ENCODE data around the gene CAGE1. TPM values are rescaled to one million over a fixed set of nuclear protein-coding genes. Genes with fewer than 3 reads are reported as not detected.

Gene CAGE1
- total and polyA plus RNA-seq, 5 donors from 2014 or later, result 0.08 to 0.57 TPM; not detected in 3

GRCh38 chr6:7300926-7301325, 88.6 kb downstream of the CAGE1 start:
- no peaks in the 10 kb centered on the region for H3K9me3 ChIP-seq (ENCODE audit: control insufficient read depth in 2 of 2, low read length in 2 of 2)
- Mint-ChIP-seq H3K27ac (peak overlapping the region in 1 of 3 donors; percentile 36), H3K36me3 (peaks cover 55% of the 10 kb centered on the region), H3K9me3 (peaks cover 0 to 1% (median 0%) of the 10 kb centered on the region in 7 donors), H3K27me3 (no peaks in the 10 kb centered on the region), H3K4me3 (peak overlapping the region in 1 of 4 donors; percentile 51), H3K4me1 (peaks cover 32 to 44% (median 35%) of the 10 kb centered on the region in 4 donors)
- no peak overlapping the region for H3K27ac ChIP-seq (ENCODE audit: insufficient read depth, low read length, poor library complexity, severe bottlenecking)
- H3K4me3 ChIP-seq (ENCODE audit: low read depth, low read length), result no peak overlapping the region
- no peaks in the 10 kb centered on the region for H3K4me1 ChIP-seq (ENCODE audit: control insufficient read depth, insufficient read depth, low read length, poor library complexity, severe bottlenecking)
- no peak for ATAC-seq (ENCODE audit: low read depth in 2 of 2)
- no peaks in the 10 kb centered on the region for H3K27me3 ChIP-seq (ENCODE audit: control insufficient read depth, insufficient read depth, low read length)
- no peak for DNase-seq
- H3K36me3 ChIP-seq (ENCODE audit: control insufficient read depth, insufficient read depth, low read length), result peaks cover 96% of the 10 kb centered on the region

GRCh38 chr6:7298113-7298512, 91.4 kb downstream of the CAGE1 start:
- H3K27ac Mint-ChIP-seq, result no peak overlapping the region
- peaks cover 18 to 32% (median 22%) of the 10 kb centered on the region in 4 donors for H3K4me1 Mint-ChIP-seq
- H3K36me3 Mint-ChIP-seq, result peaks cover 46% of the 10 kb centered on the region
- ATAC-seq (ENCODE audit: low read depth in 2 of 2) (no peak), DNase-seq (no peak)
- Histone ChIP-seq H3K36me3 (ENCODE audit: control insufficient read depth, insufficient read depth, low read length) (peaks cover 93% of the 10 kb centered on the region), H3K4me3 (ENCODE audit: low read depth, low read length) (no peak overlapping the region), H3K27me3 (ENCODE audit: control insufficient read depth, insufficient read depth, low read length) (no peaks in the 10 kb centered on the region), H3K9me3 (ENCODE audit: control insufficient read depth in 2 of 2, low read length in 2 of 2) (no peaks in the 10 kb centered on the region), H3K27ac (ENCODE audit: insufficient read depth, low read length, poor library complexity, severe bottlenecking) (no peak overlapping the region), H3K4me1 (ENCODE audit: control insufficient read depth, insufficient read depth, low read length, poor library complexity, severe bottlenecking) (no peaks in the 10 kb centered on the region)
- H3K4me3 Mint-ChIP-seq, result no peak overlapping the region
- H3K9me3 Mint-ChIP-seq, result peaks cover 0 to 1% (median 0%) of the 10 kb centered on the region in 7 donors
- no peaks in the 10 kb centered on the region for H3K27me3 Mint-ChIP-seq

- no peak overlapping the region for H3K27ac ChIP-seq (ENCODE audit: insufficient read depth, low read length, poor library complexity, severe bottlenecking)
- Mint-ChIP-seq H3K4me3 (no peak overlapping the region), H3K27me3 (no peaks in the 10 kb centered on the region), H3K4me1 (peaks cover 18 to 32% (median 20%) of the 10 kb centered on the region in 4 donors), H3K9me3 (peaks cover 0 to 1% (median 0%) of the 10 kb centered on the region in 7 donors), H3K36me3 (peaks cover 46% of the 10 kb centered on the region), H3K27ac (no peak overlapping the region)
- DNase-seq, result no peak
- H3K36me3 ChIP-seq (ENCODE audit: control insufficient read depth, insufficient read depth, low read length), result peaks cover 93% of the 10 kb centered on the region
- H3K27me3 ChIP-seq (ENCODE audit: control insufficient read depth, insufficient read depth, low read length), result no peaks in the 10 kb centered on the region
- no peak for ATAC-seq (ENCODE audit: low read depth in 2 of 2)
- no peaks in the 10 kb centered on the region for H3K9me3 ChIP-seq (ENCODE audit: control insufficient read depth in 2 of 2, low read length in 2 of 2)
- no peak overlapping the region for H3K4me3 ChIP-seq (ENCODE audit: low read depth, low read length)
- H3K4me1 ChIP-seq (ENCODE audit: control insufficient read depth, insufficient read depth, low read length, poor library complexity, severe bottlenecking), result no peaks in the 10 kb centered on the region
These were observed 92.9 kb downstream of the CAGE1 start for GRCh38 chr6:7296602-7297001.

- Mint-ChIP-seq H3K9me3 (no peaks in the 10 kb centered on the region), H3K4me1 (peaks cover 12 to 32% (median 15%) of the 10 kb centered on the region in 4 donors)
These were observed 93.6 kb downstream of the CAGE1 start for GRCh38 chr6:7295916-7296315.

GRCh38 chr6:7292596-7293255, 96.8 kb downstream of the CAGE1 start:
- peaks cover 36% of the 10 kb centered on the region for H3K36me3 Mint-ChIP-seq
- H3K27ac Mint-ChIP-seq, result no peak overlapping the region
- H3K4me3 Mint-ChIP-seq, result no peak overlapping the region
- H3K27me3 Mint-ChIP-seq, result no peaks in the 10 kb centered on the region
- no peak for ATAC-seq (ENCODE audit: low read depth in 2 of 2)
- Histone ChIP-seq H3K27ac (ENCODE audit: insufficient read depth, low read length, poor library complexity, severe bottlenecking) (no peak overlapping the region), H3K4me1 (ENCODE audit: control insufficient read depth, insufficient read depth, low read length, poor library complexity, severe bottlenecking) (no peaks in the 10 kb centered on the region), H3K36me3 (ENCODE audit: control insufficient read depth, insufficient read depth, low read length) (peaks cover 90% of the 10 kb centered on the region), H3K9me3 (ENCODE audit: control insufficient read depth in 2 of 2, low read length in 2 of 2) (no peaks in the 10 kb centered on the region), H3K27me3 (ENCODE audit: control insufficient read depth, insufficient read depth, low read length) (no peaks in the 10 kb centered on the region), H3K4me3 (ENCODE audit: low read depth, low read length) (no peak overlapping the region)
- H3K4me1 Mint-ChIP-seq, result peaks cover 0 to 9% (median 7%) of the 10 kb centered on the region in 4 donors
- no peak for DNase-seq
- H3K9me3 Mint-ChIP-seq, result no peaks in the 10 kb centered on the region

More at GRCh38 chr6:7295916-7296315, 93.6 kb downstream of the CAGE1 start:
- Histone ChIP-seq H3K4me3 (ENCODE audit: low read depth, low read length) (no peak overlapping the region), H3K9me3 (ENCODE audit: control insufficient read depth in 2 of 2, low read length in 2 of 2) (no peaks in the 10 kb centered on the region), H3K27me3 (ENCODE audit: control insufficient read depth, insufficient read depth, low read length) (no peaks in the 10 kb centered on the region), H3K27ac (ENCODE audit: insufficient read depth, low read length, poor library complexity, severe bottlenecking) (peak overlapping the region; percentile 19), H3K36me3 (ENCODE audit: control insufficient read depth, insufficient read depth, low read length) (peaks cover 93% of the 10 kb centered on the region), H3K4me1 (ENCODE audit: control insufficient read depth, insufficient read depth, low read length, poor library complexity, severe bottlenecking) (no peaks in the 10 kb centered on the region)
- DNase-seq, result no peak
- H3K27me3 Mint-ChIP-seq, result no peaks in the 10 kb centered on the region
- ATAC-seq (ENCODE audit: low read depth in 2 of 2), result no peak
- no peak overlapping the region for H3K27ac Mint-ChIP-seq
- no peak overlapping the region for H3K4me3 Mint-ChIP-seq
- peaks cover 39% of the 10 kb centered on the region for H3K36me3 Mint-ChIP-seq

GRCh38 chr6:7290079-7290478, 99.5 kb downstream of the CAGE1 start:
- Histone ChIP-seq H3K4me3 (ENCODE audit: low read depth, low read length) (no peak overlapping the region), H3K27me3 (ENCODE audit: control insufficient read depth, insufficient read depth, low read length) (no peaks in the 10 kb centered on the region), H3K27ac (ENCODE audit: insufficient read depth, low read length, poor library complexity, severe bottlenecking) (no peak overlapping the region), H3K9me3 (ENCODE audit: control insufficient read depth in 2 of 2, low read length in 2 of 2) (no peaks in the 10 kb centered on the region), H3K4me1 (ENCODE audit: control insufficient read depth, insufficient read depth, low read length, poor library complexity, severe bottlenecking) (no peaks in the 10 kb centered on the region), H3K36me3 (ENCODE audit: control insufficient read depth, insufficient read depth, low read length) (peaks cover 80% of the 10 kb centered on the region)
- DNase-seq, result no peak
- no peak for ATAC-seq (ENCODE audit: low read depth in 2 of 2)
- no peaks in the 10 kb centered on the region for H3K27me3 Mint-ChIP-seq
- no peaks in the 10 kb centered on the region for H3K9me3 Mint-ChIP-seq
- peaks cover 46% of the 10 kb centered on the region for H3K36me3 Mint-ChIP-seq
- H3K27ac Mint-ChIP-seq, result peak overlapping the region in 1 of 3 donors; percentile 68
- no peak overlapping the region for H3K4me3 Mint-ChIP-seq
- peaks cover 0 to 6% (median 3%) of the 10 kb centered on the region in 4 donors for H3K4me1 Mint-ChIP-seq

GRCh38 chr6:7285416-7285815, 104.1 kb downstream of the CAGE1 start:
- no peak overlapping the region for H3K27ac ChIP-seq (ENCODE audit: insufficient read depth, low read length, poor library complexity, severe bottlenecking)
- no peaks in the 10 kb centered on the region for H3K27me3 ChIP-seq (ENCODE audit: control insufficient read depth, insufficient read depth, low read length)
- H3K9me3 ChIP-seq (ENCODE audit: control insufficient read depth in 2 of 2, low read length in 2 of 2), result no peaks in the 10 kb centered on the region
- H3K4me1 Mint-ChIP-seq, result peaks cover 0 to 21% (median 15%) of the 10 kb centered on the region in 4 donors
- peaks cover 5% of the 10 kb centered on the region for H3K4me1 ChIP-seq (ENCODE audit: control insufficient read depth, insufficient read depth, low read length, poor library complexity, severe bottlenecking)
- H3K36me3 Mint-ChIP-seq, result peaks cover 38% of the 10 kb centered on the region
- no peak overlapping the region for H3K4me3 Mint-ChIP-seq
- DNase-seq (no peak), ATAC-seq (ENCODE audit: low read depth in 2 of 2) (no peak)
- no peaks in the 10 kb centered on the region for H3K27me3 Mint-ChIP-seq
- H3K36me3 ChIP-seq (ENCODE audit: control insufficient read depth, insufficient read depth, low read length), result peaks cover 41% of the 10 kb centered on the region
- H3K9me3 Mint-ChIP-seq, result no peaks in the 10 kb centered on the region
- no peak overlapping the region for H3K27ac Mint-ChIP-seq
- H3K4me3 ChIP-seq (ENCODE audit: low read depth, low read length), result no peak overlapping the region

- Histone ChIP-seq H3K4me1 (ENCODE audit: control insufficient read depth, insufficient read depth, low read length, poor library complexity, severe bottlenecking) (peaks cover 5% of the 10 kb centered on the region), H3K36me3 (ENCODE audit: control insufficient read depth, insufficient read depth, low read length) (peaks cover 24% of the 10 kb centered on the region), H3K27me3 (ENCODE audit: control insufficient read depth, insufficient read depth, low read length) (no peaks in the 10 kb centered on the region), H3K4me3 (ENCODE audit: low read depth, low read length) (no peak overlapping the region), H3K27ac (ENCODE audit: insufficient read depth, low read length, poor library complexity, severe bottlenecking) (no peak overlapping the region), H3K9me3 (ENCODE audit: control insufficient read depth in 2 of 2, low read length in 2 of 2) (no peaks in the 10 kb centered on the region)
- Mint-ChIP-seq H3K36me3 (peaks cover 25% of the 10 kb centered on the region), H3K4me3 (no peak overlapping the region), H3K27me3 (no peaks in the 10 kb centered on the region), H3K4me1 (peaks cover 0 to 21% (median 13%) of the 10 kb centered on the region in 4 donors), H3K9me3 (no peaks in the 10 kb centered on the region), H3K27ac (no peak overlapping the region)
- DNase-seq (no peak), ATAC-seq (ENCODE audit: low read depth in 2 of 2) (no peak)
These were observed 105.9 kb downstream of the CAGE1 start for GRCh38 chr6:7283676-7284075.

Measured in CD4-positive, CD25-positive, alpha-beta regulatory T cell (primary cell).